HG03457 (cell line): ENCODE measurements around the gene BPIFA1.

Experiments used
- ATAC-seq: cut with Tn5 transposase; IDR thresholded peaks from one replicate; pipeline ENCODE4 v1.9.1; 2021; ENCODE audit warnings: moderate number of reproducible peaks; ENCODE audit not compliant: unreplicated experiment

The BPIFA1 gene

GRCh38 chr20:33277471-33278441 lies 42.0 kb downstream of the BPIFA1 start:
- no peak for ATAC-seq

DNA sequence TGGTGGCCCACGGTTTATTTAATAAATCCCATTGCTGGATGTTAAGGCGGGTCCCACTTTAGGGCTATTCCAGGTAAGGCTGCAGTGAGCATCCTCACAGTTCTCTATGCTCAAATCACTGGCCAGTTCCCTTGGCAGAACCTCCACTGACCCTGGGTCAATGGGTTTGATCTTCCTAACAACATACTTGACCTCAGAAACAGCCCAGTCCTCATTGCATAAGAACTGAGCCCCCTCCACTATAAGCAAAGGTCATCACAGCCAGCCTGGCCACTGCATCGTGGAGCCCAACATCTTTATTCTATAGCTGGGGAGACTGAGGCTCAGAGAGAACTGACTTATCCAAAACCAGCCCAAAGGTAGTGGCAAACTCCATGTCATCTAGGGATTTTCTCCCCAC lies 42.9 kb downstream of the BPIFA1 start:
- ATAC-seq, result no peak

DNA sequence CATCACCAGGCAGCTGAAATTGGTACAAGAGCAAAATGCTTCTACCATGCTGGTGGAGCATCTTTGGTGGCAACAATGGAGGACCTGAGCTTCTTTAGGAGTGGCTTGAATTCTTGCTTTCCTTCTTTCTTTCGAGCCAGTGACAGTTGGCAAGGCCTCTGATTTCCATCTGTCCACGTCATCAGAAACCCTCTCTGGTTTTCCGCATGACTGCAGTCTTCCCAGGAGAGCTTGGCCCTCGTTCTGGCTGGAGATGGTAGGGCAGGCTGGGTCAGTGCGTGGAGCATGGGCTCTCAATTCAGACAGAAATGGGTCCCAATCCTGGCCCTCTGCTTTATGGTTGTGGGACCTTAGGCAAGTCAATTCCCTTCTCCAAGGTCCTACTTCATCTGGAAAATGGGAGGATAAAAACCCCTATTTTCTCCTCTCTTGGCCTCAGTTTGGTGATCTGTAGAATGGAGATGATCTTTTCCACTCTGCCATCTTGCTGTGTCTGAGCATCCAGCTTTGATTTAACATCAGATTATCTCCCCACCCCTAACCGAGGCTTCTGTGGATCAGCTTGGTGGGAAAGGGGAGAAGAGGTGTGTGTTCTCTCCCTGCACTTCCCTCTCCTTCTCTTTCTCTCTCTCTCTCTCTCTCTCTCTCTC lies 43.6 kb downstream of the BPIFA1 start:
- no peak for ATAC-seq

DNA sequence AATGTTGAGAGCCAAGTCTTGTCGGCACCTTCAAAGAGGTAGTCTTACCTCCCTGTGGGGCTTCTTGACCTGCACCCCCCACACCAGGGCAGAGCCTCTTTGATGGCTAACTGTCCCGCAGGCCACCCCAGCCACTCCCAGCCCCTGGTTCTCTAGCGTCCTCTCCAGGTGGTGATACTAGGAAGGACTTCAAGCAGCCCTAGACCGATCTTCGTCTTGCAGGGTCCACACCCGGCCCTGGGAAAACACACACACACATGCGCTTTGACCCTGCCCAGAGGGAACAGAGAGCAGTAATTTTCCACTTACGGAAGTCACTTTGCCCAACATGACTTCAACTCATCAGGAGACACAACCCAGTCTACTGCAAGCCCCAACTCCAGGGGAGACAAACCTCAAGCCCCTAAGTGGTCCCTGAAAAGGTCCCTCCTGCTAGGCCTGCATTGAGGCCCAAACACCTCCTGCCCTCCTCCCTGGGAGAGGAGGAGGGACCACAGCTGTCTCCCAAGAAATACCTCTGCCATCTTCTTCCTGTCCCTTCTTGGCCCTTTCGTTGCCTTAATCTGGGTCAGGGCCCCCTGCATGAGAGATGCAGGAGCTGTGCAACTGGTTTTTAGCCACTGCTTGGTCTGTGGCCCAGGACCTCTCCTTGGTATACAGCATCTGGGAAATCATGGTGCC lies 44.3 kb downstream of the BPIFA1 start:
- ATAC-seq, result no peak

- ATAC-seq, result no peak
Measured at GRCh38 chr20:33280775-33281174, 45.0 kb downstream of the BPIFA1 start.

- no peak for ATAC-seq
Measured at GRCh38 chr20:33281550-33282146, 45.9 kb downstream of the BPIFA1 start.

- no peak for ATAC-seq
Measured at GRCh38 chr20:33282196-33282934, 46.6 kb downstream of the BPIFA1 start.

DNA sequence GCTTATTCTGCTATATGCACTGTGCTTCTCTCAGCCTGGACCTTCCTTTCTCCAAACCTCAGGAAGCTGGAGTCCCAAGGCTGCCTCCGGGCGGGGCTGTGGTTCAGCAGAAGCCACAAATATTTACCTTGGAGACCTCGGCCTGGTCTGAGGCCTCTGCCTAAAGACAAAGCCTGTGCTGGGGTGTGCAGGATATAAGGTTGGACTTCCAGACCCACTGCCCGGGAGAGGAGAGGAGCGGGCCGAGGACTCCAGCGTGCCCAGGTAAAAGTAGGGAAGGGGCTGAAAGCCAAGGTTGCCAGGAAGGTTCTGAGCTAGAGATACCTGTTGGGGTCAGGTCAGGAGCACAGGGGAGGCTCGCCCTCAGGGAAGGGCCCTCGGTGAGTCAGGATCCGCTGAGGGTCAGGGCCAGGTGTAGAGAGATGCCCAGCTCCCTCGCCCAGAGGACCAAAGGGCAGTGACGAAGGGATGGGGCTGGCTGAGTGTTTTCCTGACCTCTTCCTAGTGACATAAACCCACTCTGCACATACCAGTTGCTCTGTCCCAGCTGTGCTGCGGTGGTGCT lies 47.3 kb downstream of the BPIFA1 start, which contains the start of gene BPIFB1:
TSS of gene BPIFB1 (plus strand) at position 224 of the 565 bp plus-strand sequence. CDS start 2,860 bp downstream, outside the sequence.
- ATAC-seq, result no peak

- ATAC-seq, result no peak
Measured at GRCh38 chr20:33284284-33284683, 48.5 kb downstream of the BPIFA1 start.

GRCh38 chr20:33284937-33285336 lies 49.1 kb downstream of the BPIFA1 start:
- ATAC-seq, result no peak

- ATAC-seq, result no peak
Measured at GRCh38 chr20:33285861-33286495, 50.2 kb downstream of the BPIFA1 start.

GRCh38 chr20:33287884-33288283 lies 52.1 kb downstream of the BPIFA1 start:
- ATAC-seq, result no peak

DNA sequence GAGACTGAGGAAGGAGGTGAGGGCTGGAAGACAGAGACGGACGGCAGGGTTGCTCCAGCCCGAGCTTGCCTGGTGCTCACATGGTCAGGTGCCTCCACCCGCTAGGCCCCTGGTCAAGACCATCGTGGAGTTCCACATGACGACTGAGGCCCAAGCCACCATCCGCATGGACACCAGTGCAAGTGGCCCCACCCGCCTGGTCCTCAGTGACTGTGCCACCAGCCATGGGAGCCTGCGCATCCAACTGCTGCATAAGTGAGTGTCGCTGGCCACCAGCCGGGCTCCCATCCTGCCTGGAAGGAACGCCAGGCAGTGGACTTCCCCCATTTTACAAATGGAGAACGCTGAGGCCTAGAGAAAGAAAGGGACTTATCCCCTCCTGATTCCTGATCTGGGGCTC lies 55.1 kb downstream of the BPIFA1 start:
- no peak for ATAC-seq

GRCh38 chr20:33291416-33291815 lies 55.6 kb downstream of the BPIFA1 start:
- no peak for ATAC-seq

DNA sequence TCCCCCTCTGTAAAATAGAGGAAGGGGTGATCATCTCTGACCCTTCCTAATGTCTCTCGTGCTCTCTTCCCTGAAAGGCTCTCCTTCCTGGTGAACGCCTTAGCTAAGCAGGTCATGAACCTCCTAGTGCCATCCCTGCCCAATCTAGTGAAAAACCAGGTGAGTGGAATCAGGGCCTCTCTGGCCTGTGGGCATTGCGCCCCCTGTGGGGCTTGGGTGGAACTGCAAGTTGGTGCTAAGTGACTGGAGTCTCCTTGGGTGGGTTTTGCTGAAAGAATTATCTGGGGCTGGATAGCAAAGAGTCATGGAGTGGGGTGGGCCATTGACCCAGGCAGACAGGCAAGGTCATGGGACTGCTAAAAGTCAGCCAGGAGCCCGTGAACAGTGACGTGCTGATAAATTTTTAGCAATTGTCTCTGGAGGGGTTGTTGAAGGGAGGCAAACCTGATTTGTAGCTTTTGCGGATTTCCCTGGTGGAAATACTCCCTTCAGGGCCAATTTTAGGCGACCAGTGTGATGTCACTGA lies 56.1 kb downstream of the BPIFA1 start:
- no peak for ATAC-seq
